ENCODE results near the gene TBC1D24.
"Not testable (repeated sequence)": the region's sequence is repeated elsewhere in the genome, so short reads cannot be mapped to it uniquely, and the experiment has no call there.

The TBC1D24 gene

GRCh38 chr16:2533912-2534311, 59.0 kb downstream of the TBC1D24 start:
- no peak for DNase-seq

DNA sequence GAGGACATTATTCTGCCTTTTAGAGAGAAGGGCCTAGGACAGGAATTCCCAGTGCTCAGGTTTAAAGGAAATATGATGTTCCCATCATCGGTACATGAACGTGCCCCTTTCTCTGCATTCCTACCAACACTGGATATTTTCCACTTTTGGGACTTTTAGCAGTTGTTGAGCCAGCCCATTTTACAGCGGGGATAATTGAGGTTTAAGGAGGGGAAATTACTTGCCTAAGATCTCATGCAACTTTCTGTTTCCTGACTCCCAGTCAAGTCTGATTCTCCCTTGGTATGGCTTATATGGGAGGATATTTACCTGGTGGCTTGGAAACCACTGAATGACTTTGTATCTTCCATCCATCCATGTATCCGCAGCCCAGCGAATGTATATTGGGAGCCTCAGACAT, 59.4 kb downstream of the TBC1D24 start:
- not testable (repeated sequence) for DNase-seq

DNA sequence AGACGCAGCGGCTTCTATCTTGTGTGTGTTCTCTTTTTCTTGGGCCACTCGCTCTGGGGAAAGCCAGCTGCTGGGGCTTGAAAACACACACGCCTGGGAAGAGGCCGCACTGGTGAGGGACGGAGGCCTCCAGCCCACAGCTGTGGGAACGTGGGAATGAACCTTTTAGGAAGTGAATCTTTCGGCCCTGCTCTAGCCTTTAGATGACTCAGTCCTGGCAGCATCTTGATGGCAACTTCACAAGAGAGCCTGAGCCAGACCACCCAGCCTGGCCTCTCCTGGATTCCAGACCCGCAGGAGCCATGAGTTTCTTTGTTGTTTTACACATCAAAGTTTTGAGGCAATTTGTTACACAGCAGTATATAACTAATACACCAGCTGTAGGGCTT, 60.7 kb downstream of the TBC1D24 start:
- no peak for DNase-seq

- DNase-seq: peak; percentile 94
Measured at GRCh38 chr16:2537451-2538379, 62.8 kb downstream of the TBC1D24 start, which contains the start of gene PDPK1. Gene PDPK1 (plus strand): TSS chr16:2538021. CDS start chr16:2538113, 92 bp downstream.

GRCh38 chr16:2539192-2539844, 64.4 kb downstream of the TBC1D24 start:
- not testable (repeated sequence) for DNase-seq

DNA sequence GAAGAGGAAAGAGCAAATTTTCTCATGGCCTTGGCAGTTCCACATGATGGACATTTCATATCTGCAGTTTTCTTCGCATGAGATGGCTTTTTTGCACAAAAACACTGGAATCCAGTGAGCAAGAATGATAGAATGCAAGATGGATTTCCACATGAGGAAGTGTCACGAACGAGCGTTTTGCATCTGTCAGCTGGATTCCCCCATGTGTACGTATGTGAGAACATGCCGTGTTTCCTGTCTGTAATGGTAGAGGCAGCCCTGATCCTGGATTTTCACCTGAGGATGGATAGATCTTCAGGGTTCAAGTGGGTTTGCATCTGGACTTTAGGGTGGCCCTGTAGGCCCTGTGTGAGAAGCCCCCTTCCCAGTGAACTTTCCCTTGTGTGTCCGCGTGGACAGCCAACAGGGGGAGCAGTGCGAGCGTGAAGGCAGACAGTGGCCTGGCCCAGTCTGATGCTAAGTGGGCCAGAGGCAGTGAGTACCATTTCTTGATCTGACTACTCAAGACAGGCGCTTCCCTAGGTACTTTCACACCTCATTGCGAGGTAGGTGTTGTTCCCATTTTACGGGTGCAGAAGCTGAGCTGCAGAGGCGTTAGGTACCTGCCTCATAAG, 65.0 kb downstream of the TBC1D24 start:
- not testable (repeated sequence) for DNase-seq

DNA sequence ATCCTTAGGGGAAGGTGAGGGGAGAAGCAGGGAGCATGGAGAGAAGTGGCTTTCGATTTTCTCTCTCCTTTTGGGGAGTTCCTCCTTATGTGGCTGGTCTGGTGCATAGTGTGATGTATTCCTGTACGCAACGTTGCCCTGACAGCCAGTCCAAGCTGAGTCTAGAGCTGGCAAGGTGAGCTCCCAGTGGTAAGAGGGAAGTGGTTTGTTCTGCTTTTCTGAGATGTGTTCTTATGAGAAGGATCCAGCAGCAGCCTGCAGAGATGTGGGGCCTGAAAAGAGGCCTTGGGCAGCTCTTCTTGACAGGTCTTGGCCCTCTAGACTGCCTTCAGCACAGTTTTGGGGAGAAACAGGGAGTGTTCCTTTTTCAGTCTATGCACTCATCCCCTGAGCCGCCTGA, 66.0 kb downstream of the TBC1D24 start:
- DNase-seq: not testable (repeated sequence)

DNA sequence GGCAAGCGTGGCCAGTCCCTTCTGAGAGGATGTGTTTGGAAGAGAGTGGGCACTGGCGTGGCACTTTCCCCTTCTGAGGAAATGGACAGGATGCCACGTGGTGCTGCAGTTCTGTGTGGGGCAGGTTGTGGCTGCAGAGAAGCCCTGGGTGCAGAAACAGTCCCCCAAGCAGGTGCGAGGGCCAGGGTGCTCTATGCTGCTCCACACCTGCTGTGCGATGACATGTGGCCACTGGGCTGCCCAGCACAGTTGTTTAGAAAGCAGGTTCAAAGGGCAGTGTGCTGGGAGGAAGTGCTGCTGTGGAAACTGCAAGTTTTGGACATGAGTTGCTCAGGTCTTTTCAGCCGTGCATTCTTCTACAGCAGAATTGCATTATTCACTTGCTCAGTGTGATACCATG, 66.5 kb downstream of the TBC1D24 start:
- DNase-seq: not testable (repeated sequence)

GRCh38 chr16:2543771-2544170, 68.8 kb downstream of the TBC1D24 start:
- not testable (repeated sequence) for DNase-seq

DNA sequence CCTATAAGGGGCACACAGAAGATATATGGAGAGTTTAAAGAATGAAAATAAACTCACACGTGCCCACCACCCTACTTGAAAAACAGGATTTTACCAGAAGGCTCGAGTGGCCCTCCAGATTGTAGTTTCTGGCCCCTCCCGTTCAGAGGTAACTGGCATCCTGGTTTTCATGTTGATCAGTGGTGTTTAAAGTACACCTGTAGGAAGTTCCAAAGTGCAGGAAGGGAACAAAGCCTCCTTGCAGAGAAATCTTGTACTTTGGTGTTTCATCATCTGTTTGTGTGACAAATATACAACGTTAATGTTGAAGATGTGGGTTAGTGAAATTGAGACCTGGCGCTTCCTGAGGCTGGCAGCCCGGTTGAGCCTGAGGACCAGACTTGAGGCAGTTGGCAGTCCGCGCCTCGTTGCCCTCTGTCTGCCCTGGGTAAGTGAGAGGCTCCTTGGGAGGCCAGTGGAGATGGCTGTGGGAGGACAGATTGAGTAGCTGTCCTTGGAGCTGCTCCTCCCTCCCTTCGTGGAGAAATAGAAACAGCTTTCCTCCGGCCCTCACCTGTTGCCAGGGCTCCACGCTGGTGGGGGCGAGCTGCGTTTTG, 75.5 kb downstream of the TBC1D24 start:
- not testable (repeated sequence) for DNase-seq

DNA sequence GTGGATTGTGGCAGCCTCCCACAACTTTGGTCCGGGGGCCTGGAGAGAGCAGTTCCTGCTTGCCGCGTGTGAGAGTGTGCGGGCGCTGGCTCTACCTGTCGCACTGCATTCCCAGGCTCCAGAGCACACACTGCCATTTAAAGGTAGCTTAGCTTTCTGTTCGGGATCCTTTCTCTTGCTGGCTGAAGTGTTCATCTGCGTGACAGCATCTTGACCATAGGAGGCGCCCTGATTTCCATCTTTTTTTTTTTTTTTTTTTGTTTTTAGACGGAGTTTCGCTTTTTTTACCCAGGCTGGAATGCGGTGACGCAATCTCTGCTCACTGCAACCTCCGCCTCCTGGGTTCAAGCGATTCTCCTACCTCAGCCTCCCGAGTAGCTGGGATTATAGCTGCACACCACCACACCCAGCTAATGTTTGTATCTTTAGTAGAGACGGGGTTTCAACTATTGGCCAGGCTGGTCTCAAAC, 76.5 kb downstream of the TBC1D24 start:
- not testable (repeated sequence) for DNase-seq

DNA sequence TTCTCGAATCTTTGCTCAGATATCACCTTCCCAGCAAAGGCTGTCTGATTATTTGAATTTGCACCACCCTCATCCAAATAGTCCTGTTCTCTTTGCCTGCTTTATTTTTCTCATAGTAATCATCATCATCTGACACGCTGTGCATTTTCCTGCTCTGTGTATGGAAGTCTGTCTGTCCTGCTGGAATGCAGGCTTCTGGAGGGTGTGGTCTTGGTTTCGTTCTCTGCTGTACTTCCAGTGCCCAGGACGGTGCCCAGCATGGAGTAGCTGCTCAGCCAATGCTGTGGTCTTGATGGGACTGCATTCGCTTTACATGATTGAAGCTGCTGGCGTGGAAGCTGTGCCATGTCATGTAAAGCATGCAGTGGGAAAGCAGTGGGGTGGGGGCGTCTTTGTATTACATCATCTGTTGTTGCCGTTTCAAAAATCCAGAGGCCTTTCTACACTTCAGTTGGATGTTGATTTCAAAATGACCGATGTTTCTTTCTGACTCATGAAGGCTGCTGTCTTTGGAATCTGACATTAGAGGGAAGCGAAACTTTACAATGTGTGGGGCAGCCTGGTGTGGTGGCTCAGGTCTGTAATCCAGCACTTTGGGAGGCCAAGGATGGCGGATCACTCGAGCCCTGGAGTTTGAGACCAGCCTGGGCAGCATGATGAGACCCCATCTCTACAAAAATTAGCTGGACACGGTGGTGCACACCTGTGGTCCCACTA, 79.9 kb downstream of the TBC1D24 start:
- not testable (repeated sequence) for DNase-seq
